Measurements from ENCODE around the gene PXYLP1.

DNA sequence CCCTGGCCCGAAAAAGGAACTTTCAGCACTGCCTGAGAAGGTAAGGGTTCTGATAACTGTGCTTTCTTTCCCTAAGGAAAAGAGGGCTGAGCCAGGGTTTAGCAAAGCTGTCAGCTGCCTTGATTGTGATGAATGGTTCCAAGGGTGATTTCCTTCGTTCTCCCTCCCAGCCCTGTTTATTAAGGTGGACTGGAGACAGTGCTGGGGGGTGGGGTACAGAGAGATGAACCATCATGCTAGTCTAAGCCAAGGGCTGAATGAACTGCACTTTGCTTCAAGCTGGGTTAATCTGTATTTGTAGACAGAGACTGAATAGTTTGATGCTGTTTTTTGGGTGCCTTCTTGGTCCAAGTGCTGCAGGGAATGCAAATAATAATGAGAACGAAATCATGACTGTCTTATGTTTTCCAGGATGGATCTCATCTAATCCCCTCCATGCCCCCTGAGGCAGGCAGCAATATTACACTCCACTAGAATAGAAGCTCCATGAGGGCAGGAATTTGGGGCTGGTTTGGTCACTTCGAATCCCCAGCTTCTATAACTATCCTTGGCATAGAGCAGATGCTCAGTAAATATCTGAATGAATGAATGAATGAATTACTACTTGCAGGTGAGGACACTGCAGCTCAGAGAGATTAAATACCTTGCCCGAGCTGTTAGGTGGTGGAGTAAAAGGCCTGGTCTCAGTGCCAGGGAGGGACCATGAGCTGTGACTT, 10.9 kb downstream of the PXYLP1 start:
- no peak for TF ChIP-seq CTCF (IDR thresholded peaks at IDR 0.05; ENCODE audit: low read depth, low read length, poor library complexity, severe bottlenecking)
- no peak for TF ChIP-seq EZH2phosphoT487 (IDR thresholded peaks at IDR 0.05; ENCODE audit: borderline replicate concordance, low read length)
